ENCODE data around the gene TPI1. TPM values are rescaled to one million over a fixed set of nuclear protein-coding genes. Genes with fewer than 3 reads are reported as not detected.

Gene TPI1
- polyA plus RNA-seq, 3 donors: 560 to 645 (median 574) TPM

Other genes with a start within 250 kb of the TPI1 start
- 1 to 10 TPM in 2 of 3 donors, under 1 TPM in 1; 0.96 to 1.5 (median 1.3) TPM for gene LPAR5, start 231.6 kb upstream of the TPI1 start, polyA plus RNA-seq (ENCODE audit: insufficient read length in 3 of 3)
- 1 to 10 TPM; 3.1 to 6.8 (median 4.9) TPM for gene ACRBP, start 220.1 kb upstream of the TPI1 start, polyA plus RNA-seq (ENCODE audit: insufficient read length in 3 of 3)
- gene ING4, start 204.4 kb upstream of the TPI1 start, polyA plus RNA-seq (ENCODE audit: insufficient read length in 3 of 3): 100 to 1,000 TPM; 111 to 118 (median 112) TPM
- gene ZNF384, start 178.2 kb upstream of the TPI1 start, polyA plus RNA-seq (ENCODE audit: insufficient read length in 3 of 3): 10 to 100 TPM; 87.2 to 99.6 (median 91.3) TPM
- gene PIANP, start 166.7 kb upstream of the TPI1 start, polyA plus RNA-seq (ENCODE audit: insufficient read length in 3 of 3): 10 to 100 TPM; 11.7 to 14.0 (median 13.0) TPM
- 10 to 100 TPM; 61.5 to 70.2 (median 65.1) TPM for gene COPS7A, start 143.5 kb upstream of the TPI1 start, polyA plus RNA-seq (ENCODE audit: insufficient read length in 3 of 3)
- 100 to 1,000 TPM; 194 to 227 (median 210) TPM for gene MLF2, start 114.4 kb upstream of the TPI1 start, polyA plus RNA-seq (ENCODE audit: insufficient read length in 3 of 3)
- gene PTMS, start 101.2 kb upstream of the TPI1 start, polyA plus RNA-seq (ENCODE audit: insufficient read length in 3 of 3): 100 to 1,000 TPM; 513 to 676 (median 531) TPM
- 1 to 10 TPM; 1.9 to 2.1 (median 2.1) TPM for gene LAG3, start 95.0 kb upstream of the TPI1 start, polyA plus RNA-seq (ENCODE audit: insufficient read length in 3 of 3)
- gene CD4, start 78.0 kb upstream of the TPI1 start, polyA plus RNA-seq (ENCODE audit: insufficient read length in 3 of 3): 10 to 100 TPM; 28.0 to 31.1 (median 29.9) TPM
- 10 to 100 TPM; 25.4 to 37.4 (median 28.2) TPM for gene GPR162, start 45.7 kb upstream of the TPI1 start, polyA plus RNA-seq (ENCODE audit: insufficient read length in 3 of 3)
- gene P3H3, start 39.1 kb upstream of the TPI1 start, polyA plus RNA-seq (ENCODE audit: insufficient read length in 3 of 3): 10 to 100 TPM; 24.4 to 41.2 (median 35.2) TPM
- 1 to 10 TPM; 5.9 to 9.2 (median 8.4) TPM for gene GNB3, start 26.6 kb upstream of the TPI1 start, polyA plus RNA-seq (ENCODE audit: insufficient read length in 3 of 3)
- 10 to 100 TPM; 25.4 to 31.4 (median 28.5) TPM for gene CDCA3, start 16.2 kb upstream of the TPI1 start, polyA plus RNA-seq (ENCODE audit: insufficient read length in 3 of 3)
- gene USP5, start 15.4 kb upstream of the TPI1 start, polyA plus RNA-seq (ENCODE audit: insufficient read length in 3 of 3): 10 to 100 TPM; 55.0 to 70.2 (median 58.4) TPM
- gene SPSB2, start 5.8 kb downstream of the TPI1 start, polyA plus RNA-seq (ENCODE audit: insufficient read length in 3 of 3): 10 to 100 TPM in 1 of 3 donors, 1 to 10 TPM in 2; 7.5 to 15.1 (median 9.3) TPM
- gene LRRC23, start 37.3 kb downstream of the TPI1 start, polyA plus RNA-seq (ENCODE audit: insufficient read length in 3 of 3): 10 to 100 TPM; 18.4 to 21.8 (median 21.7) TPM
- 10 to 100 TPM; 12.7 to 25.7 (median 13.5) TPM for gene ENO2, start 47.0 kb downstream of the TPI1 start, polyA plus RNA-seq (ENCODE audit: insufficient read length in 3 of 3)
- 100 to 1,000 TPM in 2 of 3 donors, 10 to 100 TPM in 1; 91.9 to 142 (median 139) TPM for gene ATN1, start 60.4 kb downstream of the TPI1 start, polyA plus RNA-seq (ENCODE audit: insufficient read length in 3 of 3)
- gene RNU7-1, start 76.3 kb downstream of the TPI1 start, polyA plus RNA-seq (ENCODE audit: insufficient read length in 3 of 3): not detected
- gene C12orf57, start 76.5 kb downstream of the TPI1 start, polyA plus RNA-seq (ENCODE audit: insufficient read length in 3 of 3): 100 to 1,000 TPM; 131 to 205 (median 154) TPM
- 10 to 100 TPM; 18.7 to 27.0 (median 22.3) TPM for gene PTPN6, start 83.8 kb downstream of the TPI1 start, polyA plus RNA-seq (ENCODE audit: insufficient read length in 3 of 3)
- gene PHB2, start 103.1 kb downstream of the TPI1 start, polyA plus RNA-seq (ENCODE audit: insufficient read length in 3 of 3): 100 to 1,000 TPM; 256 to 296 (median 267) TPM
- 10 to 100 TPM; 43.4 to 53.0 (median 50.7) TPM for gene EMG1, start 103.4 kb downstream of the TPI1 start, polyA plus RNA-seq (ENCODE audit: insufficient read length in 3 of 3)
- 10 to 100 TPM; 59.1 to 62.3 (median 61.5) TPM for gene LPCAT3, start 150.9 kb downstream of the TPI1 start, polyA plus RNA-seq (ENCODE audit: insufficient read length in 3 of 3)
- 10 to 100 TPM; 48.0 to 66.1 (median 48.1) TPM for gene C1S, start 193.2 kb downstream of the TPI1 start, polyA plus RNA-seq (ENCODE audit: insufficient read length in 3 of 3)
- 10 to 100 TPM; 40.9 to 56.1 (median 43.6) TPM for gene C1R, start 224.9 kb downstream of the TPI1 start, polyA plus RNA-seq (ENCODE audit: insufficient read length in 3 of 3)
- 10 to 100 TPM; 34.0 to 47.8 (median 35.1) TPM for gene C1RL, start 241.7 kb downstream of the TPI1 start, polyA plus RNA-seq (ENCODE audit: insufficient read length in 3 of 3)